H1 (cell line): ENCODE results near the gene PDE2A.

Source experiments
- CTCF ChIP-seq, 3 experiments: IDR thresholded peaks; 1 replicate in 2 of 3; 2 replicates in 1 of 3; pipeline versions ENCODE4 v1.5.1 to v1.6.1; 2011; ENCODE audit warnings: low read length in 3 of 3, mild to moderate bottlenecking in 3 of 3, inconsistent platforms in 2 of 3, low read depth in 1 of 3, moderate library complexity in 1 of 3; ENCODE audit not compliant: insufficient read depth in 1 of 3; ENCODE audit errors: control extremely low read depth in 1 of 3
- KDM1A ChIP-seq: fragments of 200-600, 300-600 bp; sonication (generic); IDR thresholded peaks from 2 replicates; pipeline ENCODE4 v1.7.1; 2016; ENCODE audit warnings: mild to moderate bottlenecking, low read length, borderline replicate concordance
- NRF1 ChIP-seq: IDR thresholded peaks from 2 replicates; pipeline ENCODE4 v1.6.1; 2011; ENCODE audit warnings: mild to moderate bottlenecking, low read depth, low read length, improper control_type of control experiment
- RAD21 ChIP-seq, 2 experiments: IDR thresholded peaks in 1 of 2; conservative IDR thresholded peaks in 1 of 2; 2 replicates each; pipeline ENCODE4 v1.6.1; 2011; ENCODE audit warnings: low read depth in 2 of 2, low read length in 2 of 2, improper control_type of control experiment in 1 of 2, inconsistent platforms in 1 of 2, mild to moderate bottlenecking in 1 of 2, moderate library complexity in 1 of 2
- TAF1 ChIP-seq: IDR thresholded peaks from 2 replicates; pipeline ENCODE4 v1.6.1; 2011; ENCODE audit warnings: mild to moderate bottlenecking, low read depth, low read length

- TF ChIP-seq CTCF (IDR thresholded peaks at IDR 0.05; ENCODE audit: control extremely low read depth in 1 of 3, insufficient read depth in 1 of 3, low read depth in 1 of 3, low read length in 3 of 3) = no peak
- no peak for TF ChIP-seq RAD21 (IDR thresholded peaks at IDR 0.05 in 1 of 2, conservative IDR thresholded peaks at IDR 0.05 in 1 of 2; ENCODE audit: low read depth in 2 of 2, low read length in 2 of 2)
- TF ChIP-seq KDM1A = no peak
- TF ChIP-seq NRF1 = no peak
- TF ChIP-seq TAF1 = no peak
Observed at GRCh38 chr11:72606748-72607468, 67.3 kb downstream of the PDE2A start.
